Pancreas (tissue), 10 donors: Measurements from ENCODE around the gene FBRS. TPM values are rescaled to one million over a fixed set of nuclear protein-coding genes. Genes with fewer than 3 reads are reported as not detected.

ENCODE experiments used
- ATAC-seq, 4 donors: fragments of 200-7000 bp; cut with Tn5 transposase; one replicate each; pipeline versions ENCODE4 v1.8.0 to v1.9.1; 2020; ENCODE audit warnings: mild to moderate bottlenecking in 4 of 4, moderate library complexity in 4 of 4
- DNase-seq, 6 donors: peaks; one replicate each; pipeline ENCODE4 v3.0.0-alpha.2; 2020
- FAIRE-seq: peaks from 2 replicates; lab custom pipeline; 2012; peaks lifted over from hg19 to GRCh38; lab: Jason Lieb, UNC
- H3K27ac ChIP-seq, 4 donors: fragments of 200-600 bp; sonication (generic); 1 replicate in 3 of 4; 2 replicates in 1 of 4; pipeline versions ENCODE4 v1.5.0 to v1.8.0; 2020
- H3K27me3 ChIP-seq, 4 donors: fragments of 200-600 bp; one replicate each; pipeline ENCODE4 v1.8.0; 2021
- H3K36me3 ChIP-seq, 3 donors: fragments of 200-600 bp; sonication (generic) in 1 of 3; one replicate each; pipeline versions ENCODE4 v1.5.0 to v1.8.0; 2020 to 2021
- H3K4me1 ChIP-seq, 3 donors: fragments of 200-600 bp; one replicate each; pipeline ENCODE4 v1.8.0; 2021
- H3K4me3 ChIP-seq, 4 donors: fragments of 200-600 bp; sonication (generic) in 2 of 4; one replicate each; pipeline versions ENCODE4 v1.5.0 to v1.8.0; 2020 to 2021
- H3K9me3 ChIP-seq, 4 donors: fragments of 200-600 bp; one replicate each; pipeline ENCODE4 v1.8.0; 2021
- WGBS, 2 donors: extraction: QIAGEN DNeasy Blood & Tissue Kit; methylation state at CpG; one replicate each; pipeline ENCODE4 v1.1.7; 2013; 5-methylcytosine and 5-hydroxymethylcytosine counted together
- intact Hi-C, 3 donors: fragments of 100-400 bp; cut with DNase I; formaldehyde crosslinking; loops; one replicate each; pipeline versions ENCODE4 v1.11.1 to v1.14.2; 2022
- polyA plus RNA-seq, 2 donors: library from polyadenylated mRNA; stranded (reverse); fragments of 200-250 nt; gene quantifications; one replicate each; pipeline ENCODE4 v1.2.3, GENCODE V29; 2013
- total RNA-seq, 6 donors: library from RNA; stranded (reverse); fragmentation: NEBNext Ultra II Directional in 4 of 6; extraction: Animal tissue kit (Norgen Biotek cat#: 25700) in 4 of 6; gene quantifications; one replicate each; pipeline versions ENCODE4 v1.2.1 to v1.2.4, GENCODE V29; 2021 to 2023
- TF ChIP-seq, protein P1 (sequence below), 4 donors: fragments of 200-600 bp; sonication (generic) in 3 of 4; IDR thresholded peaks; one replicate each; pipeline versions ENCODE4 v1.5.0 to v1.8.0; 2021; ENCODE audit warnings: antibody characterized with exemption in 4 of 4
- donor health status: healthy with polysubstance abuse.
- donor health status: DM: no; HTN: no; CAD: no; lungs with moderate emphysema.
- donor health status: DM: no; HTN: no; CAD: no.
- donor health status: control.
- donor health status: control.
- donor health status: Bipolar disorder and iron deficiency.
- donor health status: DM: yes; HTN: yes; CAD: no.
- donor health status: DM: no; HTN: no; CAD: no.
- donor health status: DM: no; HTN: no; CAD: no.
- donor health status: DM: yes; HTN: yes; CAD: no.

FBRS gene
- total and polyA plus RNA-seq, 8 donors = 16.1 to 60.0 (median 24.8) TPM

DNA sequence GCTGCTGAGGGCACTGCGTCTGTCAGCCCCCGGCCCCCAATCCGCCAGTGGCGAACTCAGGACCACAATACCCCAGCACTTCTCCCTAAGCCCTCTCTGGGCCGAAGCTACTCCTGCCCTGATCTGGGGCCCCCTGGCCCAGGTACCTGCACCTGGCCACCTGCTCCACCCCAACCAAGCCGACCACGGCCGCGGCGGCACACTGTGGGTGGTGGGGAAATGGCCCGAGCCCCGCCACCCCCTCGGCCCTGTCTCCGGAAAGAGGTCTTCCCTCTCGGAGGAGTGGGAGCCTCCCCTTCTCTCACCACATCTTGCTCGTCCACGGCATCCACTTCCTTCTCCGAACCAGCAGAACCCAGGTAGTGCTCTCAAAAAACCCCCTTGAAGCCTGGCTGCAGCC is 3.4 kb upstream of the FBRS start:
- no peak for FAIRE-seq
- H3K9me3 ChIP-seq = no peaks in the 10 kb centered on the region
- 89 to 93% methylated on average over 18 of the region's 18 CpGs for WGBS, 2 donors
- H3K27me3 ChIP-seq = no peaks in the 10 kb centered on the region
- DNase-seq = peak in 3 of 6 donors; percentile 20 to 71 (median 45)
- intact Hi-C loops = no loop called here
- no peak for ATAC-seq
- TF ChIP-seq, protein P1, sequence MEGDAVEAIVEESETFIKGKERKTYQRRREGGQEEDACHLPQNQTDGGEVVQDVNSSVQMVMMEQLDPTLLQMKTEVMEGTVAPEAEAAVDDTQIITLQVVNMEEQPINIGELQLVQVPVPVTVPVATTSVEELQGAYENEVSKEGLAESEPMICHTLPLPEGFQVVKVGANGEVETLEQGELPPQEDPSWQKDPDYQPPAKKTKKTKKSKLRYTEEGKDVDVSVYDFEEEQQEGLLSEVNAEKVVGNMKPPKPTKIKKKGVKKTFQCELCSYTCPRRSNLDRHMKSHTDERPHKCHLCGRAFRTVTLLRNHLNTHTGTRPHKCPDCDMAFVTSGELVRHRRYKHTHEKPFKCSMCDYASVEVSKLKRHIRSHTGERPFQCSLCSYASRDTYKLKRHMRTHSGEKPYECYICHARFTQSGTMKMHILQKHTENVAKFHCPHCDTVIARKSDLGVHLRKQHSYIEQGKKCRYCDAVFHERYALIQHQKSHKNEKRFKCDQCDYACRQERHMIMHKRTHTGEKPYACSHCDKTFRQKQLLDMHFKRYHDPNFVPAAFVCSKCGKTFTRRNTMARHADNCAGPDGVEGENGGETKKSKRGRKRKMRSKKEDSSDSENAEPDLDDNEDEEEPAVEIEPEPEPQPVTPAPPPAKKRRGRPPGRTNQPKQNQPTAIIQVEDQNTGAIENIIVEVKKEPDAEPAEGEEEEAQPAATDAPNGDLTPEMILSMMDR (IDR thresholded peaks at IDR 0.05) = no peak
- peaks cover 0 to 26% (median 9%) of the 10 kb centered on the region in 3 donors for H3K36me3 ChIP-seq
- no peak overlapping the region for H3K4me3 ChIP-seq
- H3K4me1 ChIP-seq = peaks cover 14 to 19% (median 18%) of the 10 kb centered on the region in 3 donors
- no peak overlapping the region for H3K27ac ChIP-seq

- intact Hi-C loops = no loop called here
- Histone ChIP-seq H3K4me1 (peaks cover 20 to 28% (median 24%) of the 10 kb centered on the region in 3 donors), H3K9me3 (no peaks in the 10 kb centered on the region), H3K4me3 (no peak overlapping the region), H3K27ac (no peak overlapping the region), H3K36me3 (peaks cover 0 to 26% (median 9%) of the 10 kb centered on the region in 3 donors), H3K27me3 (no peaks in the 10 kb centered on the region)
- 93 to 95% methylated on average over 12 of the region's 12 CpGs for WGBS, 2 donors
- FAIRE-seq (no peak), DNase-seq (peak in 2 of 6 donors; percentile 35 to 42), ATAC-seq (no peak)
- TF ChIP-seq, protein P1 (IDR thresholded peaks at IDR 0.05) = no peak
Observed at GRCh38 chr16:30655815-30656347, 2.4 kb upstream of the FBRS start.

DNA sequence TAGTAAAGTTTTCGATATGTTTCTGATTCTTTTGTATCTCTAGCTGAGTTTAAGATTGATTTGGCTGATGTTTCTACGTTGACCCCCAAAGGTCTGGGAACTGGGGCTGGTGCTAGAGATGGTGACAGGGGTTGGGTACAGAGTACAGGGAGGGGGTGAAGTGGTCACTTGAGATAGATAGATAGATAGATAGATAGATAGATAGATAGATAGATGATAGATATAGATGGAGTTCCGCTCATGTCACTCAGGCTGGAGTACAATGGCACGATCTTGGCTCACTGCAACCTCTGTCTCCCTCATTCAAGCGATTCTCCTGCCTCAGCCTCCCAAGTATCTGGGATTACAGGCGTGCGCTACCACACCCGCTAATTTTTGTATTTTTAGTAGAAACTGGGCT is 1.8 kb upstream of the FBRS start:
- Histone ChIP-seq H3K27ac (peak overlapping the region in 1 of 4 donors; percentile 84), H3K9me3 (no peaks in the 10 kb centered on the region), H3K27me3 (no peaks in the 10 kb centered on the region), H3K4me3 (no peak overlapping the region), H3K4me1 (peaks cover 24 to 33% (median 29%) of the 10 kb centered on the region in 3 donors), H3K36me3 (peaks cover 0 to 26% (median 9%) of the 10 kb centered on the region in 3 donors)
- TF ChIP-seq, protein P1 (IDR thresholded peaks at IDR 0.05) = no peak
- DNase-seq = no peak
- no peak for ATAC-seq
- FAIRE-seq = no peak
- 94 to 96% methylated on average over 8 of the region's 8 CpGs for WGBS, 2 donors
- intact Hi-C loops = no loop called here

DNA sequence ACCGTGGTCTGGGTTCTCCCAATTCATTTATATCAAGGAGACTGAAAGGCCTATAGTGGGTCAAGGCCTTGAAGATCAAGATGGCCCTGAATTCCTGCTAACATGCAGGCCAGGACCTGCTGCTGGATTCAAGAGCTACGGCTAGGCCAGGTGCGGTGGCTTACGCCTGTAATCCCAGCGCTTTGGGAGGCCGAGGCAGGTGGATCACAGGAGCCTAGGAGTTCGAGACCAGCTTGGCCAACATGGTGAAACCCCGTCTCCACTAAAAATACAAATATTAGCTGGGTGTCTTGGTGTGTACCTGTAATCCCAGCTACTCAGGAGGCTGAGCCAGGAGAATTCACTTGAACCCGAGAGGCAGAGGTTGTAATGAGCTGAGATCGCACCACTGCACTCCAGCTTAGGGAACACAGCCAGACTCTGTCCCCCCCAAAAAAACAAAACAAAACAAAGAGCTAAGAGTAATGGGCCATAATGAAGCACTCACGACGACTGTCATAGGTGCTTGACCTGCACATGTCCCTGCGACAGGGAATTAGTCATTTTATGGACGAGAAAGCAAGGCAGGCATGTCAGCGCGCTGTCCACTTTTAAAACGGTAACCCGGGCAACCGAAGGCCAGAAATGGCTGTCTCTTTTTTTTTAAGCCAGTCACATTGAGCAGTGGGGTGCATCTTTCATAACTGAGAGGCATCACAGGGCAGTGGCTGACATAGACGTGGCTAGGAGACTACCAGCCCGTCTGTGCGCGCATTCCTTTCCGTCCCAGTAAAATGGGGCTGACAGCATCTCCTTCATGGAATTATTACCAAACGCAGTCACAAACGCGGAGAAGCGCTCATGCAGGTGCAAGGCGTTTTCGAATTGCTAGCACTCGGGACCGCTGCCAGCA is 1.0 kb upstream of the FBRS start:
- DNase-seq = peak in 2 of 6 donors; percentile 40 to 43
- Histone ChIP-seq H3K4me3 (peak overlapping the region; percentile 15 to 50 (median 26)), H3K36me3 (peaks cover 0 to 27% (median 9%) of the 10 kb centered on the region in 3 donors), H3K27me3 (no peaks in the 10 kb centered on the region), H3K4me1 (peaks cover 18 to 30% (median 26%) of the 10 kb centered on the region in 3 donors), H3K27ac (peak overlapping the region; percentile 74 to 91 (median 82)), H3K9me3 (no peaks in the 10 kb centered on the region)
- FAIRE-seq = no peak
- intact Hi-C loops = no loop called here
- WGBS, 2 donors = 27 to 28% methylated on average over 32 of the region's 32 CpGs
- no peak for ATAC-seq
- TF ChIP-seq, protein P1 (IDR thresholded peaks at IDR 0.05) = no peak
